ENCODE results near the gene RNF166.

GRCh38 chr16:88714420-88715302 lies 8.5 kb upstream of the RNF166 start:
- TF ChIP-seq, protein P1, sequence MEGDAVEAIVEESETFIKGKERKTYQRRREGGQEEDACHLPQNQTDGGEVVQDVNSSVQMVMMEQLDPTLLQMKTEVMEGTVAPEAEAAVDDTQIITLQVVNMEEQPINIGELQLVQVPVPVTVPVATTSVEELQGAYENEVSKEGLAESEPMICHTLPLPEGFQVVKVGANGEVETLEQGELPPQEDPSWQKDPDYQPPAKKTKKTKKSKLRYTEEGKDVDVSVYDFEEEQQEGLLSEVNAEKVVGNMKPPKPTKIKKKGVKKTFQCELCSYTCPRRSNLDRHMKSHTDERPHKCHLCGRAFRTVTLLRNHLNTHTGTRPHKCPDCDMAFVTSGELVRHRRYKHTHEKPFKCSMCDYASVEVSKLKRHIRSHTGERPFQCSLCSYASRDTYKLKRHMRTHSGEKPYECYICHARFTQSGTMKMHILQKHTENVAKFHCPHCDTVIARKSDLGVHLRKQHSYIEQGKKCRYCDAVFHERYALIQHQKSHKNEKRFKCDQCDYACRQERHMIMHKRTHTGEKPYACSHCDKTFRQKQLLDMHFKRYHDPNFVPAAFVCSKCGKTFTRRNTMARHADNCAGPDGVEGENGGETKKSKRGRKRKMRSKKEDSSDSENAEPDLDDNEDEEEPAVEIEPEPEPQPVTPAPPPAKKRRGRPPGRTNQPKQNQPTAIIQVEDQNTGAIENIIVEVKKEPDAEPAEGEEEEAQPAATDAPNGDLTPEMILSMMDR (IDR thresholded peaks at IDR 0.05; ENCODE audit: extremely low read depth in 1 of 2, insufficient read depth in 1 of 2, low read depth in 1 of 2, low read length in 2 of 2), result no peak
- TF ChIP-seq JUN (IDR thresholded peaks at IDR 0.05; ENCODE audit: borderline replicate concordance, insufficient read depth, insufficient read length, low read depth), result no peak
- TF ChIP-seq EZH2 (IDR thresholded peaks at IDR 0.05; ENCODE audit: borderline replicate concordance, low read depth, low read length, severe bottlenecking), result no peak

Measured in endothelial cell of umbilical vein (primary cell).